H1 (cell line): ENCODE data around the gene PHACTR1. TPM values are rescaled to one million over a fixed set of nuclear protein-coding genes. Genes with fewer than 3 reads are reported as not detected.

Experiments
- POU5F1 ChIP-seq: IDR thresholded peaks from 2 replicates; pipeline ENCODE4 v1.6.1; 2011; ENCODE audit warnings: low read depth, mild to moderate bottlenecking, low read length, moderate library complexity
- TAF7 ChIP-seq: optimal IDR thresholded peaks from 2 replicates; pipeline ENCODE3; 2011; ENCODE audit warnings: low read depth, mild to moderate bottlenecking, inconsistent platforms, low read length, moderate library complexity, borderline replicate concordance
- polyA plus RNA-seq, 7 experiments: library from polyadenylated mRNA; depleted of rRNA in 3 of 7; stranded (reverse) in 5 of 7; unstranded in 2 of 7; fragments of >200 nt in 5 of 7; fragments of 200-250 nt in 2 of 7; gene quantifications; 1 replicate in 5 of 7; 2 replicates in 1 of 7; 4 replicates in 1 of 7; pipeline versions ENCODE4 v1.2.1 to v1.2.3, GENCODE V29; 2011 to 2013; ENCODE audit warnings: missing spikeins in 2 of 7, mixed read lengths in 2 of 7
- total RNA-seq: library from RNA; stranded (reverse); fragmentation: NEBNext Ultra II Directional; extraction: Animal tissue kit (Norgen Biotek cat#: 25700); gene quantifications from 2 replicates; pipeline ENCODE4 v1.2.1, GENCODE V29; 2021

PHACTR1 gene
- total and polyA plus RNA-seq, 2 of the 8 experiments (the other 6 are each of a cell fraction or from before 2014, with no cell fraction given): 3.9 to 17.1 TPM

- TF ChIP-seq TAF7 (no peak), POU5F1 (no peak)
Observed at GRCh38 chr6:12923644-12924235, 207.2 kb downstream of the PHACTR1 start (continued).
